H1 (cell line): Measurements from ENCODE around the gene TWNK. TPM values are rescaled to one million over a fixed set of nuclear protein-coding genes. Genes with fewer than 3 reads are reported as not detected.

Experiments used
- CTCF ChIA-PET: fragments of 300-600 bp; sonication (Branson Sonifier 250); formaldehyde crosslinking; loops from one replicate; lab custom pipeline; 2021; ENCODE audit not compliant: partially characterized antibody; lab: Charles Lee
- POLR2A ChIA-PET: fragments of 300-600 bp; sonication (Branson Sonifier 250); formaldehyde crosslinking; loops from one replicate; lab custom pipeline; 2021; ENCODE audit warnings: inconsistent platforms; ENCODE audit not compliant: partially characterized antibody; lab: Charles Lee
- DNase-seq, 2 experiments: peaks; one replicate each; pipeline versions ENCODE4 v3.0.0 to v3.0.0-alpha.2; 2010 to 2022; ENCODE audit warnings: low spot score in 2 of 2, low read depth in 1 of 2, mixed read lengths in 1 of 2
- FAIRE-seq: peaks from 2 replicates; lab custom pipeline; 2011; peaks lifted over from hg19 to GRCh38; lab: Jason Lieb, UNC
- H2AFZ ChIP-seq: 2 replicates; pipeline ENCODE4 v1.8.1; 2012; ENCODE audit warnings: low read length, inconsistent platforms
- H2AK5ac ChIP-seq: 2 replicates; pipeline ENCODE4 v1.6.1; 2013; ENCODE audit warnings: low read depth, low read length
- H2BK120ac ChIP-seq: replicated peaks from 2 replicates; pipeline ENCODE3; 2013; ENCODE audit warnings: low read depth, low read length, inconsistent platforms
- H2BK12ac ChIP-seq: 2 replicates; pipeline ENCODE4 v1.6.1; 2013; ENCODE audit warnings: low read depth, low read length
- H2BK15ac ChIP-seq: 2 replicates; pipeline ENCODE4 v1.6.1; 2013; ENCODE audit warnings: low read length
- H2BK20ac ChIP-seq: 2 replicates; pipeline ENCODE4 v1.6.1; 2013; ENCODE audit warnings: low read length
- H2BK5ac ChIP-seq: 2 replicates; pipeline ENCODE4 v1.6.1; 2013; ENCODE audit warnings: low read depth, low read length
- H3K14ac ChIP-seq: 2 replicates; pipeline ENCODE4 v1.6.1; 2013; ENCODE audit warnings: inconsistent platforms; ENCODE audit not compliant: insufficient read length
- H3K18ac ChIP-seq: 2 replicates; pipeline ENCODE4 v1.6.1; 2013; ENCODE audit warnings: low read length; ENCODE audit errors: extremely low read depth
- H3K23ac ChIP-seq: 2 replicates; pipeline ENCODE4 v1.6.1; 2013; ENCODE audit warnings: inconsistent platforms; ENCODE audit not compliant: insufficient read length
- H3K23me2 ChIP-seq: 2 replicates; pipeline ENCODE4 v1.6.1; 2013; ENCODE audit warnings: low read depth, low read length
- H3K27ac ChIP-seq: 2 replicates; pipeline ENCODE4 v1.6.1; 2011; ENCODE audit warnings: low read depth, low read length, inconsistent platforms
- H3K27me3 ChIP-seq, 4 experiments: replicated peaks in 1 of 4; 1 replicate in 1 of 4; 2 replicates in 3 of 4; pipeline versions ENCODE4 v1.6.1 to v1.8.1; 2011 to 2013; ENCODE audit warnings: low read length in 3 of 4, mild to moderate bottlenecking in 3 of 4, inconsistent platforms in 2 of 4, mixed read lengths in 2 of 4, moderate library complexity in 1 of 4; ENCODE audit not compliant: control insufficient read depth in 3 of 4, insufficient read depth in 3 of 4; ENCODE audit errors: extremely low read depth in 1 of 4
- H3K36me3 ChIP-seq, 4 experiments: 2 replicates each; pipeline versions ENCODE4 v1.6.1 to v1.8.1; 2011 to 2013; ENCODE audit warnings: mild to moderate bottlenecking in 4 of 4, low read length in 3 of 4, moderate library complexity in 2 of 4, control low read depth in 1 of 4, inconsistent platforms in 1 of 4; ENCODE audit not compliant: insufficient read depth in 4 of 4, control insufficient read depth in 2 of 4
- H3K4ac ChIP-seq: replicated peaks from 2 replicates; pipeline ENCODE3; 2013; ENCODE audit warnings: low read length, low read depth, mixed read lengths, inconsistent platforms; ENCODE audit not compliant: insufficient read length
- H3K4me1 ChIP-seq, 4 experiments: replicated peaks in 1 of 4; 1 replicate in 1 of 4; 2 replicates in 3 of 4; pipeline versions ENCODE4 v1.6.1 to v1.8.1; 2011 to 2013; ENCODE audit warnings: low read length in 3 of 4, inconsistent platforms in 2 of 4, mixed read lengths in 1 of 4; ENCODE audit not compliant: insufficient read depth in 4 of 4, control insufficient read depth in 3 of 4
- H3K4me2 ChIP-seq, 2 experiments: 2 replicates each; pipeline versions ENCODE4 v1.6.1 to v1.8.1; 2011 to 2013; ENCODE audit warnings: low read depth in 2 of 2, low read length in 2 of 2, control low read depth in 1 of 2, inconsistent platforms in 1 of 2, mild to moderate bottlenecking in 1 of 2; ENCODE audit not compliant: insufficient read depth in 1 of 2
- H3K4me3 ChIP-seq, 4 experiments: fragments of 200-600, 300-600 bp in 1 of 4; sonication (generic), shearing (Covaris generic), sonication (Bioruptor Twin) in 1 of 4; 2 replicates each; pipeline versions ENCODE4 v1.5.1 to v1.8.1; 2011 to 2016; ENCODE audit warnings: low read length in 4 of 4, low read depth in 3 of 4, control low read depth in 2 of 4, inconsistent platforms in 2 of 4, mild to moderate bottlenecking in 2 of 4, mixed read lengths in 1 of 4, moderate library complexity in 1 of 4; ENCODE audit not compliant: insufficient read depth in 2 of 4; ENCODE audit errors: extremely low read depth in 1 of 4
- H3K56ac ChIP-seq: replicated peaks from 2 replicates; pipeline ENCODE3; 2013; ENCODE audit warnings: low read depth, mild to moderate bottlenecking, mixed read lengths, low read length, inconsistent platforms; ENCODE audit not compliant: insufficient read length
- H3K79me1 ChIP-seq: 2 replicates; pipeline ENCODE4 v1.6.1; 2013; ENCODE audit warnings: low read depth, low read length, control low read depth
- H3K79me2 ChIP-seq, 2 experiments: 2 replicates each; pipeline versions ENCODE4 v1.6.1 to v1.8.1; 2012 to 2013; ENCODE audit warnings: low read length in 2 of 2, mild to moderate bottlenecking in 2 of 2, inconsistent platforms in 1 of 2; ENCODE audit not compliant: insufficient read depth in 2 of 2, control insufficient read depth in 1 of 2
- H3K9ac ChIP-seq, 4 experiments: replicated peaks in 1 of 4; 1 replicate in 1 of 4; 2 replicates in 3 of 4; pipeline versions ENCODE4 v1.6.1 to v1.8.1; 2011 to 2013; ENCODE audit warnings: low read depth in 3 of 4, low read length in 3 of 4, control low read depth in 2 of 4, mild to moderate bottlenecking in 2 of 4, moderate library complexity in 2 of 4, inconsistent platforms in 1 of 4; ENCODE audit errors: extremely low read depth in 1 of 4
- H3K9me3 ChIP-seq, 2 experiments: 2 replicates each; pipeline versions ENCODE4 v1.6.1 to v1.8.1; 2012 to 2013; ENCODE audit warnings: mild to moderate bottlenecking in 2 of 2, moderate library complexity in 2 of 2, control low read depth in 1 of 2, inconsistent platforms in 1 of 2, low read depth in 1 of 2, low read length in 1 of 2, mixed read lengths in 1 of 2; ENCODE audit not compliant: insufficient read depth in 2 of 2
- H4K20me1 ChIP-seq, 2 experiments: replicated peaks in 1 of 2; 2 replicates each; pipeline versions ENCODE3 to v1.8.1; 2011 to 2013; ENCODE audit warnings: inconsistent platforms in 2 of 2, low read length in 2 of 2, mild to moderate bottlenecking in 1 of 2; ENCODE audit not compliant: insufficient read depth in 2 of 2, control insufficient read depth in 1 of 2
- H4K5ac ChIP-seq: 2 replicates; pipeline ENCODE4 v1.6.1; 2013; ENCODE audit warnings: low read length, low read depth, mixed read lengths, inconsistent platforms; ENCODE audit not compliant: insufficient read length
- H4K8ac ChIP-seq: 2 replicates; pipeline ENCODE4 v1.8.0; 2013; ENCODE audit warnings: mild to moderate bottlenecking, moderate library complexity, low read length, inconsistent platforms; ENCODE audit not compliant: insufficient read depth; ENCODE audit errors: extremely low read depth
- H4K91ac ChIP-seq: replicated peaks from 2 replicates; pipeline ENCODE3; 2013; ENCODE audit warnings: low read length, mixed read lengths, inconsistent platforms; ENCODE audit not compliant: insufficient read length
- ATF3 ChIP-seq: IDR thresholded peaks from 2 replicates; pipeline ENCODE4 v1.6.1; 2011; ENCODE audit warnings: low read depth, mild to moderate bottlenecking, low read length; ENCODE audit not compliant: insufficient read depth
- BRCA1 ChIP-seq: IDR thresholded peaks from 2 replicates; pipeline ENCODE4 v1.6.1; 2012; ENCODE audit warnings: low read depth, low read length, improper control_type of control experiment
- EGR1 ChIP-seq: IDR thresholded peaks from 2 replicates; pipeline ENCODE4 v1.6.1; 2011; ENCODE audit warnings: low read depth, low read length, borderline replicate concordance
- FOSL1 ChIP-seq: IDR thresholded peaks from 2 replicates; pipeline ENCODE4 v1.6.1; 2011; ENCODE audit warnings: mild to moderate bottlenecking, low read depth, low read length, moderate library complexity; ENCODE audit not compliant: insufficient read depth
- HDAC6 ChIP-seq: IDR thresholded peaks from one replicate; pipeline ENCODE4 v1.7.1; 2012; ENCODE audit warnings: low read depth, mild to moderate bottlenecking, inconsistent platforms, low read length, moderate library complexity
- KDM1A ChIP-seq: fragments of 200-600, 300-600 bp; sonication (generic); IDR thresholded peaks from 2 replicates; pipeline ENCODE4 v1.7.1; 2016; ENCODE audit warnings: mild to moderate bottlenecking, low read length, borderline replicate concordance
- KDM4A ChIP-seq: IDR thresholded peaks from one replicate; pipeline ENCODE4 v1.7.1; 2012; ENCODE audit warnings: low read depth, mild to moderate bottlenecking, moderate library complexity, low read length, inconsistent platforms; ENCODE audit not compliant: severe bottlenecking
- RBBP5 ChIP-seq: IDR thresholded peaks from 2 replicates; pipeline ENCODE4 v1.7.1; 2012; ENCODE audit warnings: low read depth, mild to moderate bottlenecking, inconsistent platforms, low read length, moderate library complexity, borderline replicate concordance
- RFX5 ChIP-seq: IDR thresholded peaks from 2 replicates; pipeline ENCODE4 v1.6.1; 2011; ENCODE audit warnings: low read depth, low read length, improper control_type of control experiment, borderline replicate concordance
- SRF ChIP-seq: IDR thresholded peaks from 2 replicates; pipeline ENCODE4 v1.6.1; 2011; ENCODE audit warnings: mild to moderate bottlenecking, low read depth, low read length, moderate library complexity
- USF2 ChIP-seq: IDR thresholded peaks from 2 replicates; pipeline ENCODE4 v1.6.1; 2011; ENCODE audit warnings: low read length, improper control_type of control experiment
- YY1 ChIP-seq: IDR thresholded peaks from 2 replicates; pipeline ENCODE4 v1.6.1; 2011; ENCODE audit warnings: low read depth, mild to moderate bottlenecking, low read length
- WGBS, 2 experiments: shearing (Covaris generic) in 1 of 2; methylation state at CpG; one replicate each; pipeline versions ENCODE4 v1.1.6 to v1.1.7; 2013 to 2015; ENCODE audit warnings: low lambda C conversion rate in 2 of 2, mixed read lengths in 2 of 2, inconsistent platforms in 1 of 2, low coverage in 1 of 2, missing lambda C conversion rate in 1 of 2; ENCODE audit not compliant: insufficient replicate concordance in 2 of 2, insufficient coverage in 1 of 2, insufficient read length in 1 of 2; ENCODE audit errors: extremely low coverage in 1 of 2, missing lambda C conversion rate in 1 of 2; 5-methylcytosine and 5-hydroxymethylcytosine counted together
- polyA plus RNA-seq, 7 experiments: library from polyadenylated mRNA; depleted of rRNA in 3 of 7; stranded (reverse) in 5 of 7; unstranded in 2 of 7; fragments of >200 nt in 5 of 7; fragments of 200-250 nt in 2 of 7; gene quantifications; 1 replicate in 5 of 7; 2 replicates in 1 of 7; 4 replicates in 1 of 7; pipeline versions ENCODE4 v1.2.1 to v1.2.3, GENCODE V29; 2011 to 2013; ENCODE audit warnings: missing spikeins in 2 of 7, mixed read lengths in 2 of 7
- total RNA-seq: library from RNA; stranded (reverse); fragmentation: NEBNext Ultra II Directional; extraction: Animal tissue kit (Norgen Biotek cat#: 25700); gene quantifications from 2 replicates; pipeline ENCODE4 v1.2.1, GENCODE V29; 2021

Gene TWNK
- total and polyA plus RNA-seq, 2 of the 8 experiments (the other 6 are each of a cell fraction or from before 2014, with no cell fraction given), result 15.4 to 32.5 TPM

- CTCF ChIA-PET, result interaction anchor here (1.1 to 2.8 kb wide), 5 partner anchors 10 to 34 kb away, joined by 3 to 15 read pairs (median 8); no protein-coding TSS in a partner anchor
- no peak overlapping the region for H4K5ac ChIP-seq
- 85% methylated on average over 2 of the region's 2 CpGs; no CpG with 5 or more reads in 1 of the 2 experiments for WGBS, 2 experiments
- no peak for TF ChIP-seq USF2
- TF ChIP-seq ATF3, result no peak
- no peak for TF ChIP-seq YY1
- no peak for TF ChIP-seq FOSL1
- TF ChIP-seq SRF, result no peak
- no peak for TF ChIP-seq RFX5
- no peak for TF ChIP-seq HDAC6
- no peak for TF ChIP-seq KDM4A
- no peak for TF ChIP-seq EGR1
- no peak for TF ChIP-seq RBBP5
- no peak for TF ChIP-seq KDM1A
- no peak for TF ChIP-seq BRCA1
Observed at GRCh38 chr10:100980311-100980710, 7.0 kb upstream of the TWNK start.

More at GRCh38 chr10:100980311-100980710, 7.0 kb upstream of the TWNK start:
- DNase-seq, result no peak
- POLR2A ChIA-PET, result interaction anchor here (1.9 kb wide), 1 partner anchor 14 kb away, joined by 6 read pairs; no protein-coding TSS in a partner anchor
- Histone ChIP-seq H2BK20ac (no peak overlapping the region), H3K9me3 (no peaks in the 10 kb centered on the region), H4K20me1 (peaks cover 0 to 14% of the 10 kb centered on the region in 2 experiments), H3K18ac (no peak overlapping the region), H3K56ac (no peak overlapping the region), H3K27ac (no peak overlapping the region), H4K8ac (no peak overlapping the region), H2AK5ac (no peak overlapping the region), H4K91ac (no peak overlapping the region), H3K36me3 (peaks cover 0 to 18% (median 5%) of the 10 kb centered on the region in 4 experiments; a peak in 4 of 8 replicates), H3K4me3 (no peak overlapping the region), H2BK120ac (no peak overlapping the region), H3K23me2 (no peaks in the 10 kb centered on the region), H3K79me2 (no peaks in the 10 kb centered on the region), H3K27me3 (no peaks in the 10 kb centered on the region), H2BK5ac (no peak overlapping the region), H2BK12ac (no peak overlapping the region), H3K23ac (no peak overlapping the region), H3K4me1 (no peaks in the 10 kb centered on the region; a peak in 1 of 7 replicates), H3K4ac (no peak overlapping the region), H3K4me2 (no peak overlapping the region), H3K14ac (no peak overlapping the region), H3K9ac (no peak overlapping the region), H3K79me1 (no peaks in the 10 kb centered on the region), H2BK15ac (no peak overlapping the region), H2AFZ (no peak overlapping the region)
- FAIRE-seq, result no peak
